Metanephros (tissue), 1 donor: ENCODE results near the gene ZNF618. TPM values are rescaled to one million over a fixed set of nuclear protein-coding genes. Genes with fewer than 3 reads are reported as not detected.

ENCODE experiments used
- total RNA-seq: library from RNA; depleted of rRNA; stranded (reverse); fragments of >200 nt; gene quantifications from one replicate; pipeline ENCODE4 v1.2.3, GENCODE V29; 2014

Gene ZNF618, protein sequence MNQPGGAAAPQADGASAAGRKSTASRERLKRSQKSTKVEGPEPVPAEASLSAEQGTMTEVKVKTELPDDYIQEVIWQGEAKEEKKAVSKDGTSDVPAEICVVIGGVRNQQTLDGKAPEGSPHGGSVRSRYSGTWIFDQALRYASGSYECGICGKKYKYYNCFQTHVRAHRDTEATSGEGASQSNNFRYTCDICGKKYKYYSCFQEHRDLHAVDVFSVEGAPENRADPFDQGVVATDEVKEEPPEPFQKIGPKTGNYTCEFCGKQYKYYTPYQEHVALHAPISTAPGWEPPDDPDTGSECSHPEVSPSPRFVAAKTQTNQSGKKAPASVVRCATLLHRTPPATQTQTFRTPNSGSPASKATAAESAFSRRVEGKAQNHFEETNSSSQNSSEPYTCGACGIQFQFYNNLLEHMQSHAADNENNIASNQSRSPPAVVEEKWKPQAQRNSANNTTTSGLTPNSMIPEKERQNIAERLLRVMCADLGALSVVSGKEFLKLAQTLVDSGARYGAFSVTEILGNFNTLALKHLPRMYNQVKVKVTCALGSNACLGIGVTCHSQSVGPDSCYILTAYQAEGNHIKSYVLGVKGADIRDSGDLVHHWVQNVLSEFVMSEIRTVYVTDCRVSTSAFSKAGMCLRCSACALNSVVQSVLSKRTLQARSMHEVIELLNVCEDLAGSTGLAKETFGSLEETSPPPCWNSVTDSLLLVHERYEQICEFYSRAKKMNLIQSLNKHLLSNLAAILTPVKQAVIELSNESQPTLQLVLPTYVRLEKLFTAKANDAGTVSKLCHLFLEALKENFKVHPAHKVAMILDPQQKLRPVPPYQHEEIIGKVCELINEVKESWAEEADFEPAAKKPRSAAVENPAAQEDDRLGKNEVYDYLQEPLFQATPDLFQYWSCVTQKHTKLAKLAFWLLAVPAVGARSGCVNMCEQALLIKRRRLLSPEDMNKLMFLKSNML
- 31.5 TPM for total RNA-seq

DNA sequence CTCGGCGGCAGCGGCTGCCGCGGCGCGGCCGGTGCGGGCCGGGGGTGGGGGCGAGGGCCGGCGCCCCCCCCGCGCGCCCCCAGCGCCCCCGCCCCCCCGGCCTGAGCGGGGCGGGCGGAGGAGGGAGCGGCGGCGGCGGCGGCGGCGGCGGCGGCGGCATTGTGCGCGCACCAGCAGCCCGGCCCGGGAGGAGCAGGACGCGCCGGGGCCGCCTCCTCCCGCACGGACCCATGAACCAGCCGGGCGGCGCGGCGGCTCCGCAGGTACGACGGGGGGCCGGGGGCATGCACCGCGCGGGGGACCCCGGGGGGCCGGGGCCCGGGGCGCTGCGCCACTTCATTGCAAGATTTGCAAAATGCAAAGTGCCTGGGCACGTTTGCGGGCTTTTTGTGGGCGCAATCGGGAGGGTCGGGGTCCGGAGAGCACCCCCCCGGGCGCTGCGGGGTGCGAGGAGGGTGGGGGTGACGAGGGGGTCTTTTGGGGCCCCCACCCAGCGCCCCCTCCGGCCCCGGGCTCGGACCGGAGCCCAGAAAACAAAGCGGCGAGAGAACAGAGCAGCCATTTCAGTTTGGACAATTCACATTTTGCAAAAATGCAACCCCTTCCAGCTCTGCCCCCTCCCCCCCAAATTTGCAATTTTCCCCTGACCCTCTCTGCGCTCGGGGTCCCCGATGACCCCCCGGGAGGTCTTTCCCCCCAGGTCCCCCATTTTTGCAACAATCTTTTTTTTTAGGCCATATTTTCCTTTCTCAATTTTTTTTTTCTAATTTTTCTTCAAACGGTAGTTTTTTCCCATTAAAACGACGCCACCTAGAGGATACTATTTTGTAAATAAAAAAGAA lies at the start of gene ZNF618:
ZNF618 (plus strand) TSS at position 159 of the 842 bp plus-strand sequence; CDS start at position 231, 72 bp downstream.

DNA sequence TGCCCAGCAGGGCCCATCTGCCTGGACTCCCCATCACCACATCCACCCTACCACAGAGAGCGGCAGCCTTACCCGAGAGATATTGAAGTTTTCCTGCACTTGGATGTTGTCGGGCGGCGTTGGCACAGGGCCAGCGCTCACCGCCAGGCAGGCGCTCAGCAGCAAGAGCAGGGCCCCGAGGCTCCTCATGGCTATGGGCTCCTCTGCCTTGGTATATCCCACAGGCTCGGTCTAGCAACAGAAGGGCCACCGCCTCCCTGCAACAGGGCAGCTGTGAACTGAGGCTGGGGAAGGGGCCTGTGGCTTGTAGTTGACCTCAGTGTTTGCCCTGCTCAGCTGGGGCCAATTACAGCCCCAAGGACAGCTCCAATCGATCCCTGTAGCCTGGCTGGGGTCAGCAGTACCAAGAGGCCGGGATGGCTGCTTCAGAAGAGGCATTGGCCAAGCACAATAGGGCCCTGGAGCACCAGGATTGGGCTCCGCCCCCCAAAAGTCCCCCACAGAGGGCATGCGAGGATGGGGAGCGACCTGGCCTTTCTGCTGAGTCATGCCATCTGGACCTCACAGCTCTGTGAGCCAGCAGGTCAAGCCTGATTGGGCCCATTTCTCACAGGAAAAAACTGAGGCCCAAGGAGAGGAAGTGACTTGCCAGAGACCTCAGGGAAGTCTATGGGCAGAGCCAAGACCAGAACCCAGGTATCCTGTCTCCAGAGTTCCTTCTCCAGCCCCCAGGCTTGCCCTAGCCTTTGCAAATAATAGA lies 202.1 kb downstream of the ZNF618 start, which contains the start of gene AMBP:
AMBP (minus strand) TSS at position 280 of the 760 bp plus-strand sequence; CDS start at position 189, 91 bp downstream.

DNA sequence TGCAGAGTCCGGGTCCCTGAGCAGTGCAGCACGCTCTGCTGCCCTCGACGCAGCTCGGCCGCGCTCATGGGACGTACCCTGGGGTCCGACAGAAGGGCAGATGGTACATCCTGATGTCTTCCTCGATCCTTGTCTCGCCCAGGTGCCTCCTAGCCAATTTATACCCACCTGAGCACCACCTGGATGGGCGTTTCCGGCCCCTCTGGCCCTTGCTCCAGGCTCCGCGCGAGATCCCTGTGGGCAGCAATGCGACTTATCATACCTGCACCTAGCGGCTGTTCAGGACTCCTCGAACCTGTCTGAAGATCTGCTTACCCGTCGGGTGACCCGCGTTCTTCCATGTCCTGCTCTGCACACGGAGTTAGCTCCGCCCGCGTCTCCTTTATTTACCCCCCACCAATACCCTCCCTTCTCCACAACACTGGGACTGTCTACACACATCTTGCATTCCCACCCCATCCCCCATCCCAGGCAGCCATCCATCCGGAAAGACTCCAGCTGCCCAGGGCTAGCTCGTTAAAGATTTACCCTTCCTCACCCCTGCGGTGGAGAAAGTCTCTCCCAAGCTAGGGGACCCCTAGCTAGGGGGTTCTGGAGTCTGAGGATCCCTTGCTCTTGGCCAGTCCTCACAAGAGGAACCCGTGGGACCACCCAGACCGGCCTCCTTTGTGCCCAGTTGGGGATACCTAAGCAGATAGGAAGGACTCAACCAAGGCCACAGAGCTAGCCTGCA lies 223.0 kb downstream of the ZNF618 start, which contains the start of gene KIF12:
KIF12 (minus strand) TSS at position 357 of the 733 bp plus-strand sequence; CDS start at position 341, 16 bp downstream.

Other genes with a start within 250 kb of the ZNF618 start
- 3.1 TPM for gene AMBP, start 202.0 kb downstream of the ZNF618 start, total RNA-seq
- 101 TPM for gene KIF12, start 223.0 kb downstream of the ZNF618 start, total RNA-seq